Kidney (tissue), 14 donors: ENCODE data around the gene BIK. TPM values are rescaled to one million over a fixed set of nuclear protein-coding genes. Genes with fewer than 3 reads are reported as not detected.
"Not testable (repeated sequence)": the region's sequence is repeated elsewhere in the genome, so short reads cannot be mapped to it uniquely, and the experiment has no call there.

Experiments
- DNase-seq, 5 donors: peaks; one replicate each; pipeline ENCODE4 v3.0.0-alpha.2; 2013 to 2020
- FAIRE-seq: peaks from 2 replicates; lab custom pipeline; 2012; peaks lifted over from hg19 to GRCh38; lab: Jason Lieb, UNC
- H3K27ac ChIP-seq, 2 donors: one replicate each; pipeline ENCODE4 v1.7.0; 2013; ENCODE audit warnings: low read depth in 2 of 2, low read length in 2 of 2, inconsistent platforms in 1 of 2
- H3K27me3 ChIP-seq: one replicate; pipeline ENCODE4 v1.7.1; 2013; ENCODE audit warnings: low read length, inconsistent platforms; ENCODE audit not compliant: control insufficient read depth, insufficient read depth
- H3K36me3 ChIP-seq, 3 donors: one replicate each; pipeline versions ENCODE4 v1.7.0 to v1.7.1; 2013; ENCODE audit warnings: low read length in 3 of 3, control low read depth in 1 of 3, inconsistent platforms in 1 of 3; ENCODE audit not compliant: insufficient read depth in 3 of 3, control insufficient read depth in 2 of 3
- H3K4me1 ChIP-seq, 3 donors: one replicate each; pipeline versions ENCODE4 v1.7.0 to v1.7.1; 2013; ENCODE audit warnings: low read length in 3 of 3, inconsistent platforms in 1 of 3, low read depth in 1 of 3; ENCODE audit not compliant: control insufficient read depth in 2 of 3, insufficient read depth in 2 of 3
- H3K4me3 ChIP-seq, 3 donors: one replicate each; pipeline versions ENCODE4 v1.7.0 to v1.8.1; 2013; ENCODE audit warnings: low read length in 3 of 3, control low read depth in 1 of 3, inconsistent platforms in 1 of 3
- H3K9ac ChIP-seq, 3 donors: one replicate each; pipeline versions ENCODE4 v1.7.0 to v1.7.1; 2013; ENCODE audit warnings: low read length in 3 of 3, control low read depth in 1 of 3, inconsistent platforms in 1 of 3
- H3K9me3 ChIP-seq, 3 donors: one replicate each; pipeline versions ENCODE4 v1.7.0 to v1.7.1; 2013; ENCODE audit warnings: low read length in 3 of 3, control low read depth in 1 of 3, inconsistent platforms in 1 of 3; ENCODE audit not compliant: control insufficient read depth in 2 of 3, insufficient read depth in 1 of 3
- intact Hi-C: fragments of 100-400 bp; cut with DNase I; formaldehyde crosslinking; loops from one replicate; pipeline ENCODE4 v1.11.1; 2022
- polyA plus RNA-seq: library from polyadenylated mRNA; stranded (reverse); fragments of 350-450 nt; fragmentation: Illumina TruSeq; extraction: RNeasy Lipid Tissue Mini Kit (QIAGEN cat#74804); gene quantifications from one replicate; pipeline ENCODE4 v1.2.3, GENCODE V29; 2014; ENCODE audit warnings: low read depth, low replicate concordance; ENCODE audit not compliant: insufficient read depth
- total RNA-seq: library from RNA; stranded (reverse); fragmentation: NEBNext Ultra II Directional; extraction: Animal tissue kit (Norgen Biotek cat#: 25700); gene quantifications from one replicate; pipeline ENCODE4 v1.2.1, GENCODE V29; 2021
- TF ChIP-seq, protein P1 (sequence below): IDR thresholded peaks from 3 replicates; pipeline ENCODE4 v1.5.1; 2012; ENCODE audit warnings: mild to moderate bottlenecking, moderate library complexity, borderline replicate concordance; ENCODE audit not compliant: insufficient read depth; ENCODE audit errors: extremely low read depth
- donor health status: control.
- donor health status: control.
- donor health status: control.
- donor health status: control.
- donor health status: control.
- donor health status: DM: yes; HTN: yes; CAD: no.
- donor health status: Normal renal cell carcinoma (clear cell type).

BIK gene
- total and polyA plus RNA-seq, 2 donors from 2014 or later, result 4.7 to 4.8 TPM

DNA sequence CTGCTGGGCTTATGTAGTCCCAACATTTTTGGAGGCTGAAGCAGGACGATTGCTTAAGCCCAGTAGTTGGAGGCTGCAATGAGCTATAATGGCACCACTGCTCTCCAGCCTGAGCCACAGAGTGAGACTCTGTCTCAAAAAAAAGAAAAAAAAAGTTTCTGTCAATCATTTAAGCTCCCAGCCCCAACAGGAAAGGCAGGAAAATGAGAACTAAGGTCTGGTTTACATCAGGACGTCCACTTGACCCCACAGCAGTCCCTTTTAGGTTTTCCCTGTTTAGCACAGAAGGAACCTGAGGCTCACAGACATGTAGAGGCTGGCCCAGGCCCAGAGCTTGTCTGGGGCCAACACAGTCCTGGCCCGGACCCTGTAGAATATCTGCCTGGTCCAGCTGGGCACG lies 12.2 kb upstream of the BIK start:
- TF ChIP-seq, protein P1, sequence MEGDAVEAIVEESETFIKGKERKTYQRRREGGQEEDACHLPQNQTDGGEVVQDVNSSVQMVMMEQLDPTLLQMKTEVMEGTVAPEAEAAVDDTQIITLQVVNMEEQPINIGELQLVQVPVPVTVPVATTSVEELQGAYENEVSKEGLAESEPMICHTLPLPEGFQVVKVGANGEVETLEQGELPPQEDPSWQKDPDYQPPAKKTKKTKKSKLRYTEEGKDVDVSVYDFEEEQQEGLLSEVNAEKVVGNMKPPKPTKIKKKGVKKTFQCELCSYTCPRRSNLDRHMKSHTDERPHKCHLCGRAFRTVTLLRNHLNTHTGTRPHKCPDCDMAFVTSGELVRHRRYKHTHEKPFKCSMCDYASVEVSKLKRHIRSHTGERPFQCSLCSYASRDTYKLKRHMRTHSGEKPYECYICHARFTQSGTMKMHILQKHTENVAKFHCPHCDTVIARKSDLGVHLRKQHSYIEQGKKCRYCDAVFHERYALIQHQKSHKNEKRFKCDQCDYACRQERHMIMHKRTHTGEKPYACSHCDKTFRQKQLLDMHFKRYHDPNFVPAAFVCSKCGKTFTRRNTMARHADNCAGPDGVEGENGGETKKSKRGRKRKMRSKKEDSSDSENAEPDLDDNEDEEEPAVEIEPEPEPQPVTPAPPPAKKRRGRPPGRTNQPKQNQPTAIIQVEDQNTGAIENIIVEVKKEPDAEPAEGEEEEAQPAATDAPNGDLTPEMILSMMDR, result no peak
- no peak overlapping the region for H3K9ac ChIP-seq
- no peaks in the 10 kb centered on the region for H3K27me3 ChIP-seq
- no peaks in the 10 kb centered on the region for H3K9me3 ChIP-seq
- no peak for FAIRE-seq
- H3K36me3 ChIP-seq, result no peaks in the 10 kb centered on the region
- no peak overlapping the region for H3K4me3 ChIP-seq
- no peak for DNase-seq
- H3K27ac ChIP-seq, result no peak overlapping the region
- intact Hi-C loops, result no loop called here
- no peaks in the 10 kb centered on the region for H3K4me1 ChIP-seq

DNA sequence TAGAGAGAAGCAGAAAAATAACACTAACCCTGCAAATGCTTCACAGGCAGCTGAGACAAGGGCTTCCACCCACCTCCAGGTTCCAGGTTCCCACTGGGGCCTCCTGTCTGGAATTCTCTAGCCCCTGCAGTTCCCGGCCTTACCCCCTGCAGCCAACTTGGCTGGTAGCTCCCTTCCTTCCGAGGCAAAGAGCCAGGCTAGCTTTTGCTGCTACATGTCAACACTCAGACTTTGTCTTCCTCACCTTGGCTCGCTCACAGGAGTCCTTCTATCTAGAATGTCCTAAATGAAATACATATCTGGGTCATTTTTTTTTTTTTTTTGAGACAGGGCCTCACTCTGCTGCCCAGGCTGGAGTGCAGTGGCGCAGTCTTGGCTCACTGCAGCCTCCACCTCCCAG lies 11.5 kb upstream of the BIK start:
- Histone ChIP-seq H3K4me1 (no peaks in the 10 kb centered on the region), H3K9ac (no peak overlapping the region), H3K36me3 (no peaks in the 10 kb centered on the region), H3K27me3 (no peaks in the 10 kb centered on the region), H3K4me3 (no peak overlapping the region), H3K9me3 (no peaks in the 10 kb centered on the region), H3K27ac (no peak overlapping the region)
- FAIRE-seq (no peak), DNase-seq (no peak)
- TF ChIP-seq, protein P1, result no peak
- intact Hi-C loops, result no loop called here

DNA sequence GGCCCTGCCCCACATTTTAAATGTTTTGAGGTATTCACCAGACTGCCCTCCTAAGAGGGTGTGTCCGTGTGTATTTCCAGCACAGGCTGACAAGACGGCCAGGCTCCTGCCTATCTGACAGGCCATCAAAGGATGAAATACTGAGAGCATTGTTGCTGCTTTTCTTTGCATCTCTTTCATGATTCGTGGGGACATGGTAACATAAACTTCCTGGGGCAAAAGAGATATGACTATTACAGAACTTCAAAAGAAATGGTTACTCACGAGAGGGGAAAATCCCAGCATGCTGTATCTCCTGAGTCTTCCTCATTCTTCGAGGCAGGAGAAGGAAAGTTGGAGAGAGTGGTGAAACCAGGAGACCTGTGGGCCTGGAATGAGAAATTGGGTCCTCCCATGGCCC lies 10.3 kb upstream of the BIK start:
- TF ChIP-seq, protein P1, result no peak
- DNase-seq, result no peak
- no peaks in the 10 kb centered on the region for H3K27me3 ChIP-seq
- no peaks in the 10 kb centered on the region for H3K4me1 ChIP-seq
- H3K36me3 ChIP-seq, result no peaks in the 10 kb centered on the region
- H3K9me3 ChIP-seq, result no peaks in the 10 kb centered on the region
- no peak overlapping the region for H3K4me3 ChIP-seq
- intact Hi-C loops, result no loop called here
- H3K9ac ChIP-seq, result no peak overlapping the region
- H3K27ac ChIP-seq, result no peak overlapping the region
- no peak for FAIRE-seq

- no peak overlapping the region for H3K27ac ChIP-seq
- intact Hi-C loops, result no loop called here
- no peaks in the 10 kb centered on the region for H3K9me3 ChIP-seq
- no peaks in the 10 kb centered on the region for H3K27me3 ChIP-seq
- H3K4me1 ChIP-seq, result no peaks in the 10 kb centered on the region
- DNase-seq (no peak), FAIRE-seq (no peak)
- H3K4me3 ChIP-seq, result no peak overlapping the region
- TF ChIP-seq, protein P1, result no peak
- no peaks in the 10 kb centered on the region for H3K36me3 ChIP-seq
- no peak overlapping the region for H3K9ac ChIP-seq
Observed at GRCh38 chr22:43101306-43101705, 9.2 kb upstream of the BIK start.

DNA sequence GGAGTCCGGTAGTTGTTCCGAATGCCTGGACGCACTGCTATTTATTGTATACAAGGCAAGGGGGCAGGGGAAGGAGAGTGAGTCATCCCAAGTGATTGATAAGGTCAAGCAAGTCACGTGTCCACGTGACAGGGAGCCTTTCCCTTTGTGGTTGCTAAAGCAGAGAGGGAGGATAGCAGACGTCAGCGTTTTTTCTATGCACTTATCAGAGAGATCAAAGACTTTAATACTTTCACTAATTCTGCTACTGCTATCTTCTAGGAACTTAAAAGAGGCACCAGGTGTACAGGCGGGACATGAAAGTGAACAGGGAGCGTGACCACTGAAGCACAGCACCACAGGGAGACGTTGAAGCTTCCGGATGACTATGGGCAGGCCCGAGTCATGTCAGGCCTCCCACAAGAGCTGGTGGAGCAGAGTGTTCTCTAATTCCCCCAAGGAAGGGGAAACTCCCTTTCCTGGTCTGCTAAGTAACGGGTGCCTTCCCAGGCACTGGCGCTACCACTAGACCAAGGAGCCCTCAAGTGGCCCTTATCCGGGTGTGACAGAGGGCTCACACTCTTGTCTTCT lies 6.4 kb upstream of the BIK start:
- H3K4me3 ChIP-seq, intact Hi-C loops, H3K27ac ChIP-seq, H3K36me3 ChIP-seq, FAIRE-seq, H3K9ac ChIP-seq, H3K27me3 ChIP-seq, H3K4me1 ChIP-seq, H3K9me3 ChIP-seq: not testable (repeated sequence)
- DNase-seq, result peak in 3 of 5 donors; percentile 37 to 64 (median 62)
